Stimulated activated CD8-positive, alpha-beta memory T cell treated with anti-CD3 and anti-CD28 coated beads, Interleukin-4, amount 100 ng/mL, for 4 hours (primary cell): ENCODE measurements around the gene APOF.
A peak's percentile ranks its signal among the peaks of the same experiment; 100 is the strongest.
"Not testable (repeated sequence)": the region's sequence is repeated elsewhere in the genome, so short reads cannot be mapped to it uniquely, and the experiment has no call there.

Experiments used
- DNase-seq, 2 donors: peaks; one replicate each; pipeline ENCODE4 v3.0.0-alpha.2; 2020; ENCODE audit warnings: low read depth in 2 of 2, low spot score in 1 of 2

Gene APOF

GRCh38 chr12:56333679-56334489, 28.8 kb downstream of the APOF start, which contains the start of gene PAN2:
Gene PAN2, minus strand, starts transcription at chr12:56334000. Its CDS starts 906 bp downstream, at chr12:56333094.
- DNase-seq: peak; percentile 85 to 87

- DNase-seq: no peak
These were observed 29.4 kb downstream of the APOF start for GRCh38 chr12:56333197-56333678.

GRCh38 chr12:56332512-56333196, 30.0 kb downstream of the APOF start:
- DNase-seq: no peak

- no peak for DNase-seq
These were observed 31.6 kb downstream of the APOF start for GRCh38 chr12:56330936-56331490.

GRCh38 chr12:56326533-56326932, 36.1 kb downstream of the APOF start:
- DNase-seq: no peak

- DNase-seq: no peak
These were observed 36.5 kb downstream of the APOF start for GRCh38 chr12:56326126-56326525.

- no peak for DNase-seq
These were observed 38.5 kb downstream of the APOF start for GRCh38 chr12:56324206-56324605.

- not testable (repeated sequence) for DNase-seq
These were observed 41.0 kb downstream of the APOF start for GRCh38 chr12:56321610-56322009.

GRCh38 chr12:56321027-56321426, 41.6 kb downstream of the APOF start:
- DNase-seq: no peak

GRCh38 chr12:56317675-56318074, 45.0 kb downstream of the APOF start:
- DNase-seq: no peak

- peak; percentile 81 to 89 for DNase-seq
These were observed 46.8 kb downstream of the APOF start, which contains the start of gene CNPY2 for GRCh38 chr12:56315622-56316473. Gene CNPY2, minus strand, starts transcription at chr12:56315988. Its CDS starts 771 bp downstream, at chr12:56315217.

GRCh38 chr12:56315249-56315621, 47.4 kb downstream of the APOF start:
- DNase-seq: no peak

- DNase-seq: no peak
These were observed 51.7 kb downstream of the APOF start for GRCh38 chr12:56311003-56311402.
